ENCODE results near the gene TTC27. TPM values are rescaled to one million over a fixed set of nuclear protein-coding genes. Genes with fewer than 3 reads are reported as not detected.

Gene TTC27
- total RNA-seq, 2 experiments from 2014 or later: 25.3 to 27.7 TPM

GRCh38 chr2:32755666-32756065 is 127.8 kb downstream of the TTC27 start:
- no peaks in the 10 kb centered on the region for H3K79me2 ChIP-seq (ENCODE audit: insufficient read depth, low read depth, low read length)
- H3K36me3 ChIP-seq (ENCODE audit: insufficient read depth, low read length): peaks cover 42% of the 10 kb centered on the region
- H3K9me2 ChIP-seq (ENCODE audit: insufficient read depth, low read length): no peaks in the 10 kb centered on the region
- CTCF ChIA-PET (ENCODE audit: unreplicated experiment): no interaction called here
- H3K9me3 ChIP-seq (ENCODE audit: low read length): no peaks in the 10 kb centered on the region
- intact Hi-C loops (cut with micrococcal nuclease; ENCODE audit: unreplicated experiment): no loop called here
- no TSS peak for BruUV-seq (replicated peaks)
- POLR2A ChIA-PET: no interaction called here
- no peaks in the 10 kb centered on the region for H4K20me1 ChIP-seq (ENCODE audit: insufficient read depth, low read length)
- no peak for TF ChIP-seq EZH2phosphoT487 (IDR thresholded peaks at IDR 0.05; ENCODE audit: borderline replicate concordance, low read depth, low read length)
- TF ChIP-seq, protein P1, sequence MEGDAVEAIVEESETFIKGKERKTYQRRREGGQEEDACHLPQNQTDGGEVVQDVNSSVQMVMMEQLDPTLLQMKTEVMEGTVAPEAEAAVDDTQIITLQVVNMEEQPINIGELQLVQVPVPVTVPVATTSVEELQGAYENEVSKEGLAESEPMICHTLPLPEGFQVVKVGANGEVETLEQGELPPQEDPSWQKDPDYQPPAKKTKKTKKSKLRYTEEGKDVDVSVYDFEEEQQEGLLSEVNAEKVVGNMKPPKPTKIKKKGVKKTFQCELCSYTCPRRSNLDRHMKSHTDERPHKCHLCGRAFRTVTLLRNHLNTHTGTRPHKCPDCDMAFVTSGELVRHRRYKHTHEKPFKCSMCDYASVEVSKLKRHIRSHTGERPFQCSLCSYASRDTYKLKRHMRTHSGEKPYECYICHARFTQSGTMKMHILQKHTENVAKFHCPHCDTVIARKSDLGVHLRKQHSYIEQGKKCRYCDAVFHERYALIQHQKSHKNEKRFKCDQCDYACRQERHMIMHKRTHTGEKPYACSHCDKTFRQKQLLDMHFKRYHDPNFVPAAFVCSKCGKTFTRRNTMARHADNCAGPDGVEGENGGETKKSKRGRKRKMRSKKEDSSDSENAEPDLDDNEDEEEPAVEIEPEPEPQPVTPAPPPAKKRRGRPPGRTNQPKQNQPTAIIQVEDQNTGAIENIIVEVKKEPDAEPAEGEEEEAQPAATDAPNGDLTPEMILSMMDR (conservative IDR thresholded peaks at IDR 0.05; ENCODE audit: low read length): no peak
- no peak overlapping the region for H3K4me2 ChIP-seq (ENCODE audit: low read length)
- no peaks in the 10 kb centered on the region for H3K4me1 ChIP-seq (ENCODE audit: insufficient read depth, low read length, poor library complexity, severe bottlenecking)
- H3K27ac ChIP-seq (ENCODE audit: low read depth, low read length, poor library complexity, severe bottlenecking): no peak overlapping the region
- no peak overlapping the region for H2AFZ ChIP-seq (ENCODE audit: low read length)
- H3K4me3 ChIP-seq (ENCODE audit: low read depth, low read length, poor library complexity, severe bottlenecking): no peak overlapping the region
- DNase-seq (ENCODE audit: low spot score): no peak

DNA sequence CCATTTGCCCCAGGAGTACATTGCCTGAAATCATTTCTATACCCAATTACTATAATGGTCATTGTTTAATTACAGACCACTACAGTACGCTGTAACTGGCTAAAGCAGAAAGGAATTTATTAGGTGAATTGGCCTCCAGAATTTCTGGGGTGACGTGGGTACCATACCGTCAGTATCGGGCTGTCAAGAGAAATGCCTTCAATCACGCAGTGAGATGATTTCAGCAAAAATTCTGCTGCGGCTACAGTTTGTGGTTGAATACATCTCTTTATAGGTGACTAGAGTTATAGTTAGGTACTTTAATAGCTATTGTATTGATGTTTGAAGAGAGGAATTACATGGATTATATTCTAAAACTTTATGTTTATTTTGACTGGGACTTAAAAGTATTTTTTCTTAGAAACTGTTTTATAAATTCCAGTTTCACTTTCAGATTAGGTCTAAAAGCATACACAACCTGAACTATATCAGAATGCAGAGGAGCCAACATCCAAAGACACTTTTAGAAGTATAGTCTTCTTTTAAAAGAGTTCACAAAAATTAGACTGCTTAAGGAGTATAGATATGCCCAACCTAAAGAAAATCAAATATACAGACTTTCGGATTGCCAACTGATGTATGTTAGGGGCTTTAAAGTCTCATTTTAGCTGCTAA is 128.4 kb downstream of the TTC27 start:
- DNase-seq (ENCODE audit: low spot score): no peak
- BruUV-seq (replicated peaks): no TSS peak
- Histone ChIP-seq H3K4me1 (ENCODE audit: insufficient read depth, low read length, poor library complexity, severe bottlenecking) (no peaks in the 10 kb centered on the region), H4K20me1 (ENCODE audit: insufficient read depth, low read length) (no peaks in the 10 kb centered on the region), H3K79me2 (ENCODE audit: insufficient read depth, low read depth, low read length) (no peaks in the 10 kb centered on the region), H3K9me2 (ENCODE audit: insufficient read depth, low read length) (no peaks in the 10 kb centered on the region), H3K36me3 (ENCODE audit: insufficient read depth, low read length) (peaks cover 37% of the 10 kb centered on the region), H3K4me3 (ENCODE audit: low read depth, low read length, poor library complexity, severe bottlenecking) (no peak overlapping the region), H2AFZ (ENCODE audit: low read length) (no peak overlapping the region), H3K27ac (ENCODE audit: low read depth, low read length, poor library complexity, severe bottlenecking) (no peak overlapping the region), H3K4me2 (ENCODE audit: low read length) (no peak overlapping the region), H3K9me3 (ENCODE audit: low read length) (no peaks in the 10 kb centered on the region)
- ChIA-PET POLR2A (interaction anchor here (0.8 kb wide), 1 partner anchor 34 kb away, joined by 3 read pairs; no protein-coding TSS in a partner anchor), CTCF (ENCODE audit: unreplicated experiment) (no interaction called here)
- intact Hi-C loops (cut with micrococcal nuclease; ENCODE audit: unreplicated experiment): no loop called here
- TF ChIP-seq EZH2phosphoT487 (IDR thresholded peaks at IDR 0.05; ENCODE audit: borderline replicate concordance, low read depth, low read length): no peak
- TF ChIP-seq, protein P1 (conservative IDR thresholded peaks at IDR 0.05; ENCODE audit: low read length): no peak

GRCh38 chr2:32758232-32758631 is 130.4 kb downstream of the TTC27 start:
- POLR2A ChIA-PET: interaction anchor here (0.6 kb wide), 1 partner anchor 184 kb away, joined by 3 read pairs; no protein-coding TSS in a partner anchor

More at GRCh38 chr2:32758232-32758631, 130.4 kb downstream of the TTC27 start:
- intact Hi-C loops (cut with micrococcal nuclease; ENCODE audit: unreplicated experiment): no loop called here
- H3K9me3 ChIP-seq (ENCODE audit: low read length): no peaks in the 10 kb centered on the region
- CTCF ChIA-PET (ENCODE audit: unreplicated experiment): no interaction called here
- no peaks in the 10 kb centered on the region for H4K20me1 ChIP-seq (ENCODE audit: insufficient read depth, low read length)
- H3K27ac ChIP-seq (ENCODE audit: low read depth, low read length, poor library complexity, severe bottlenecking): no peak overlapping the region
- no peak overlapping the region for H3K4me3 ChIP-seq (ENCODE audit: low read depth, low read length, poor library complexity, severe bottlenecking)
- H3K9me2 ChIP-seq (ENCODE audit: insufficient read depth, low read length): no peaks in the 10 kb centered on the region
- no peaks in the 10 kb centered on the region for H3K4me1 ChIP-seq (ENCODE audit: insufficient read depth, low read length, poor library complexity, severe bottlenecking)
- BruUV-seq (replicated peaks): no TSS peak
- no peak for TF ChIP-seq EZH2phosphoT487 (IDR thresholded peaks at IDR 0.05; ENCODE audit: borderline replicate concordance, low read depth, low read length)
- TF ChIP-seq, protein P1 (conservative IDR thresholded peaks at IDR 0.05; ENCODE audit: low read length): no peak
- no peak overlapping the region for H2AFZ ChIP-seq (ENCODE audit: low read length)
- H3K36me3 ChIP-seq (ENCODE audit: insufficient read depth, low read length): peaks cover 27% of the 10 kb centered on the region
- no peaks in the 10 kb centered on the region for H3K79me2 ChIP-seq (ENCODE audit: insufficient read depth, low read depth, low read length)
- no peak for DNase-seq (ENCODE audit: low spot score)
- H3K4me2 ChIP-seq (ENCODE audit: low read length): no peak overlapping the region

All from OCI-LY7 (cell line).